ENCODE measurements around the gene EHMT1. TPM values are rescaled to one million over a fixed set of nuclear protein-coding genes. Genes with fewer than 3 reads are reported as not detected.

EHMT1 gene
- total RNA-seq, 4 donors from 2014 or later, result 38.6 to 77.8 (median 54.3) TPM

DNA sequence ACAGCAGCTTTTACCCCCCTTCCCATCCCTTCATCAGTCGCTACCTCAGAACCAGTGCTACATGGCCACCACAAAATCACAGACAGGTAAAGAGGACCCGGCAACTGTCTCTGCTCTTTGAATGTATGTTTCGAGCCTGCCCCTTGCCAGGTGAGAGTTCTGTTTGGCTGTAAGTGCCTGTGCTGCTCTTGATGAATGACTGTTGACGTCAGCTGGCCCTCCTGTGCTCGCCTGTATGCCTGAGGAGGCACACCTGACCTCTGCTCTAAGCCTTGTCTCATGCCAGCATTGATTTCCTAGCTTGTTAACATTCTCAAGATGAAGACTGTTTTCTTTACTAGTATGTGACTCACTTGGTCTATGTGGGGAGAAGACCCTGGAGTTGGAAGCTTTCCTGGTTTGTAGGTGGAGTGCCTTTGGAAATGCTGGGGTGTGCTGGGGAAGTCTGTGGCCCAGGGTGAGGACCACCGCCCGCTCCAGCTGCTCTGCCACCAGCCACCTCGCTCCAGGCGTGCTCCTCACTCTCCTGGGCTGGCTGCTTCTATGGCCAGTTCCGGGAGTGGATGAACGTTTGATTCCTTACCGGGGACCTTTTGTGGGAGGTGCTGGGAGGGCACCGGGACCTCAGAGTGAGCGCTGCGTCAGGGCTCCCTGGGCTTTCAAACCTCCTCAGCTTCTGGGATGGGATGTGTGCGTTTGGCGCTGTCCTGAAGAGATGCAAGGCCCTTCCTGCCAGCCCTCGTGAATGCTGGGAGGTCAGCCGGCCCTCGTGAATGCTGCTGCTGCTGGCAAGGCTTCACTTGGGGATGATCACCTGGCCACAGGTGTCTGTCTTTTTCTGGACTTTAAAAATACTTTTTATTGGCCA lies 109.9 kb downstream of the EHMT1 start:
- Histone ChIP-seq H3K4me3 (no peak overlapping the region), H3K27me3 (no peaks in the 10 kb centered on the region), H3K9me3 (no peaks in the 10 kb centered on the region), H3K36me3 (peaks cover 0 to 14% of the 10 kb centered on the region in 2 donors), H3K4me1 (peaks cover 30 to 34% of the 10 kb centered on the region in 2 donors), H3K27ac (no peak overlapping the region)
- TF ChIP-seq POLR2A (IDR thresholded peaks at IDR 0.05) (no peak), CTCF (IDR thresholded peaks at IDR 0.05 in 4 of 5, conservative IDR thresholded peaks at IDR 0.05 in 1 of 5) (no peak)
- ATAC-seq (no peak), DNase-seq (no peak)
- in situ Hi-C loops (cut with MboI; ENCODE audit: low sequenced_read_pairs in 4 of 4) (no loop called here), intact Hi-C loops (cut with DNase I; ENCODE audit: low total_unique reads) (no loop called here)

DNA sequence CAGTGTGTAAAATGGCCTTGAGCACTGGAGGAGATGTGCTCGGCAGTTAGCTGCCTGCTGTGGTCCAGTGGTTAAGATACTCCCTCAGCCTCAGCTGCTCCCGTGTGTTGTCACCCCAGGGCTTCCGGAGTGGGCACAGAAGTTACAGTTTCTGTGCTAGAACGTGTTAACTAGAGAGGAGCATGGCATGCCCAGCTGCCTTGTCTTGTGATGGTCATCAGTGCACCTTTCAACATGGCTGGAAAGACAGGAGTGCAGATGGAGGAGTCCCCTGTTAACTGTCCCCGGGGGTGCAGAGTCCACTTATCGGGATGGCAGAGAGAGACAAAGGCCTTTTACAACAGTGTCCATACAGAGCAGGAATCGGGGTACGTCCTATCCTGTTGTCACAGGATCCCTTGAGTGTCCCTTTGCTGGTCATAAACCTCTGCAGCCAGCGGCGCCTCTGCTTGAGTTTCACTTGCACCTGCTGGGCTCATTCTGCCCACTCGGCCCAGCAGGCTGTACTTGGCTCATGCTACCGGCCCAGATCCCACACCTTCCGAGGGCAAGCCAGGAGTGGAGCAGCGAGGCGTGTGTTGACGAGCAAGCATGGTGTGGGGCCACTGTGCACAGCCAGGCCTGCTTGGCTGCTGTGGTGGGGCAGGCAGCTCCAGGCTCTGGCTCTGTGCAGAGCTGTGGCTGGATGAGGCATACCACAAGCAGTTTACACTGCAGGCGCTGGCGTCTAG lies 112.6 kb downstream of the EHMT1 start:
- peak overlapping the region; percentile 10 to 42 (median 36) for H3K4me3 ChIP-seq
- intact Hi-C loops (cut with DNase I; ENCODE audit: low total_unique reads) (no loop called here), in situ Hi-C loops (cut with MboI; ENCODE audit: low sequenced_read_pairs in 4 of 4) (no loop called here)
- TF ChIP-seq POLR2A (IDR thresholded peaks at IDR 0.05), result no peak
- no peak for TF ChIP-seq CTCF (IDR thresholded peaks at IDR 0.05 in 4 of 5, conservative IDR thresholded peaks at IDR 0.05 in 1 of 5)
- ATAC-seq (peak; percentile 76 to 88), DNase-seq (peak; percentile 83 to 88)
- no peaks in the 10 kb centered on the region for H3K9me3 ChIP-seq
- peak overlapping the region; percentile 72 to 91 (median 86) for H3K27ac ChIP-seq
- H3K36me3 ChIP-seq, result peaks cover 0 to 16% of the 10 kb centered on the region in 2 donors
- no peaks in the 10 kb centered on the region for H3K27me3 ChIP-seq
- H3K4me1 ChIP-seq, result peaks cover 25 to 30% of the 10 kb centered on the region in 2 donors

DNA sequence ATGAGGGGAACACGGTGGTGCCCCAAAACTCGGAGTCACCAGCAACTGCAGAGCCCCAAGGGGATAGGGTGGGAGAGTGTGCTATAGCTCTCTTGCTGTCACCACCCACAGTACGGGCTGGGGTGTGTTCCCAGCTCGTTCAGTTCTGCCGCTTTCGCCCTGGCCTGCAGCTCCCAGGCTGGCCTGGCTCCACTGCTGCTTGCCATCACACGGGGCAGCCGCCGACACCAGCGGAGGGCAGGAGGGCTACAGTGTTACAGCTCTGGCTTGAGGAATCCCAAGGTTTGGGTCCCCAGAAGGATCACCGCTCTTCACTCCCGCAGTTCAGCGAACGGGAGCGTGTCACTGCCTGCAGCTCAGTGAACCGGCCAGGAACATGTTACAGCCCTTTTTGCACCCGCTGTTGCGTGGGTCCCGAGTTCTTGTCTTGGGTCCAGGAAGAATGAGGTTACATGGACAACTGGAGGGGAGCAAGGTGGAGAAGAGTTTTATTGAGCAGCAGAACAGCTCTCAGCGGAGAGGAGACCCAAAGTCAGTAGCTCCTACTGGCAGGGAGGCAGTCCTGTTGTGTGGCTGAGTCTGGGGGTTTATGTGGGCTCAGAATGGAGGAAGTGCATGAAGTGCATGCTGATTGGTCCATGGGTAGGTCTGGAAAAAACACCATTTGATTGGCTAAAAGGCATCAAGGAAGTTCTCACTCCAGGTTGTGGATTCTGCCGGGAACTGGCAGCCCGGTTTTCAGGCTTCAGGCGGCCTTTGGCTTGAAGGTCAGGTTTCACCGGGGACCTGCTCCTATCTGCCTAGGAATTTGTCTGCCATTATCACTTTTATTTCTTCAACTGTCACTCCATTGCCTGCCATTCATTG lies 113.4 kb downstream of the EHMT1 start:
- intact Hi-C loops (cut with DNase I; ENCODE audit: low total_unique reads) (no loop called here), in situ Hi-C loops (cut with MboI; ENCODE audit: low sequenced_read_pairs in 4 of 4) (no loop called here)
- ATAC-seq (peak; percentile 48 to 65), DNase-seq (peak in 1 of 2 donors; percentile 67)
- TF ChIP-seq CTCF (IDR thresholded peaks at IDR 0.05 in 4 of 5, conservative IDR thresholded peaks at IDR 0.05 in 1 of 5) (no peak), POLR2A (IDR thresholded peaks at IDR 0.05) (no peak)
- Histone ChIP-seq H3K4me1 (peaks cover 25 to 30% of the 10 kb centered on the region in 2 donors), H3K27me3 (no peaks in the 10 kb centered on the region), H3K36me3 (peaks cover 0 to 16% of the 10 kb centered on the region in 2 donors), H3K4me3 (peak overlapping the region; percentile 10 to 42 (median 36)), H3K9me3 (no peaks in the 10 kb centered on the region), H3K27ac (peak overlapping the region; percentile 72 to 91 (median 86))

DNA sequence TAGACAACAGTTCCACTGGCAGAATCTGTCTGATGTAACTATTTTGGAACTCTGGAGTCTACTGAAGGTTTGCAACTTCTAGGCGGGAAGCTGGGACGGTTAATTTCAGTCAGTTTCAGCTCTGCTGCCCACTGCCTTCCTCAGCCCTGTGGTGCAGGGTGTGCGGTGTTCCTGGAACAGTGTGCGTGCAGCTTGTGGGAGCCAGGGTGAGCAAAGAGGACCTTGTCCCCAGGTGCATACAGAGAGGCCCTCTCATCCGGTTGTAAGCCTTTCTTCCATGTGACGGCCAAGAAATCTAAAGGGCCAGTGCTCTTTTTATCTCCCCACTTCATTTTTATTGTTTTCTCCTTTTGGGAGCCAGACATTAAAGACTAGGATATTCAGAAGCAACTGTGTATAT lies 114.6 kb downstream of the EHMT1 start:
- no peaks in the 10 kb centered on the region for H3K27me3 ChIP-seq
- peaks cover 25 to 30% of the 10 kb centered on the region in 2 donors for H3K4me1 ChIP-seq
- DNase-seq (no peak), ATAC-seq (no peak)
- no peak for TF ChIP-seq CTCF (IDR thresholded peaks at IDR 0.05 in 4 of 5, conservative IDR thresholded peaks at IDR 0.05 in 1 of 5)
- no peak for TF ChIP-seq POLR2A (IDR thresholded peaks at IDR 0.05)
- intact Hi-C loops (cut with DNase I; ENCODE audit: low total_unique reads), result no loop called here
- no peaks in the 10 kb centered on the region for H3K9me3 ChIP-seq
- peaks cover 0 to 16% of the 10 kb centered on the region in 2 donors for H3K36me3 ChIP-seq
- in situ Hi-C loops (cut with MboI; ENCODE audit: low sequenced_read_pairs in 4 of 4), result no loop called here
- H3K4me3 ChIP-seq, result no peak overlapping the region
- H3K27ac ChIP-seq, result peak overlapping the region in 1 of 4 donors; percentile 88
